ENCODE data around the gene ARID3B. TPM values are rescaled to one million over a fixed set of nuclear protein-coding genes. Genes with fewer than 3 reads are reported as not detected.

The ARID3B gene
- total and polyA plus RNA-seq, 2 experiments from 2014 or later, result 13.2 to 19.8 TPM

DNA sequence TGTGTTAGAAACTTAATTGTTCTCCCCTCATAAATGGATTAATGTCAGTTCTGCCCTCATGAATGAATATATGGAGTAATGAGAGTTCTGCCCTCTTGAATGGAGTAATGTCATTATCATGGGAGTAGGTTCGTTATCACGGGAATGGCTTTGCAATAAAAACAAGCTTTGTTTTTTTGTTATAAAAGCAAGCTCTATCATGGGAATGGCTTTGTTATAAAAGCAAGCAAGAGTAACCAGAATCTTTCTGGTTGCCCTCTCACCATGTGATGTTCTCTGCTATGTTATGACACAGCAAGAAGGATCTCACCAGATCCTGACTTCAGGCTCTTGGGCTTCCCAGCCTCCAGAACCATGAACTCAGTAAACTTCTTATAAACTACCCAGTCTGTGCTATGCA lies 41.7 kb upstream of the ARID3B start:
- Histone ChIP-seq H3K9me2 (replicated peaks; ENCODE audit: insufficient read depth) (no peaks in the 10 kb centered on the region), H3K79me2 (no peaks in the 10 kb centered on the region), H3K36me3 (replicated peaks; ENCODE audit: insufficient read depth, low read depth) (no peaks in the 10 kb centered on the region), H3K4me1 (ENCODE audit: insufficient read depth) (no peaks in the 10 kb centered on the region), H2AFZ (no peak overlapping the region), H3K4me2 (no peak overlapping the region), H3K27me3 (no peaks in the 10 kb centered on the region), H3K9me3 (ENCODE audit: low read depth) (no peaks in the 10 kb centered on the region), H4K20me1 (ENCODE audit: insufficient read depth, poor library complexity, severe bottlenecking) (no peaks in the 10 kb centered on the region), H3K4me3 (no peak overlapping the region), H3K27ac (no peak overlapping the region)
- 98% methylated on average over 2 of the region's 2 CpGs for WGBS (ENCODE audit: low lambda C conversion rate, missing lambda C conversion rate)
- DNase-seq (ENCODE audit: low spot score), result no peak
- TF ChIP-seq EZH2 (IDR thresholded peaks at IDR 0.05; ENCODE audit: borderline replicate concordance) (no peak), EZH2phosphoT487 (IDR thresholded peaks at IDR 0.05; ENCODE audit: low read depth, severe bottlenecking, unreplicated experiment) (no peak)
- TF ChIP-seq, protein P1, sequence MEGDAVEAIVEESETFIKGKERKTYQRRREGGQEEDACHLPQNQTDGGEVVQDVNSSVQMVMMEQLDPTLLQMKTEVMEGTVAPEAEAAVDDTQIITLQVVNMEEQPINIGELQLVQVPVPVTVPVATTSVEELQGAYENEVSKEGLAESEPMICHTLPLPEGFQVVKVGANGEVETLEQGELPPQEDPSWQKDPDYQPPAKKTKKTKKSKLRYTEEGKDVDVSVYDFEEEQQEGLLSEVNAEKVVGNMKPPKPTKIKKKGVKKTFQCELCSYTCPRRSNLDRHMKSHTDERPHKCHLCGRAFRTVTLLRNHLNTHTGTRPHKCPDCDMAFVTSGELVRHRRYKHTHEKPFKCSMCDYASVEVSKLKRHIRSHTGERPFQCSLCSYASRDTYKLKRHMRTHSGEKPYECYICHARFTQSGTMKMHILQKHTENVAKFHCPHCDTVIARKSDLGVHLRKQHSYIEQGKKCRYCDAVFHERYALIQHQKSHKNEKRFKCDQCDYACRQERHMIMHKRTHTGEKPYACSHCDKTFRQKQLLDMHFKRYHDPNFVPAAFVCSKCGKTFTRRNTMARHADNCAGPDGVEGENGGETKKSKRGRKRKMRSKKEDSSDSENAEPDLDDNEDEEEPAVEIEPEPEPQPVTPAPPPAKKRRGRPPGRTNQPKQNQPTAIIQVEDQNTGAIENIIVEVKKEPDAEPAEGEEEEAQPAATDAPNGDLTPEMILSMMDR (IDR thresholded peaks at IDR 0.05; ENCODE audit: poor library complexity), result no peak

DNA sequence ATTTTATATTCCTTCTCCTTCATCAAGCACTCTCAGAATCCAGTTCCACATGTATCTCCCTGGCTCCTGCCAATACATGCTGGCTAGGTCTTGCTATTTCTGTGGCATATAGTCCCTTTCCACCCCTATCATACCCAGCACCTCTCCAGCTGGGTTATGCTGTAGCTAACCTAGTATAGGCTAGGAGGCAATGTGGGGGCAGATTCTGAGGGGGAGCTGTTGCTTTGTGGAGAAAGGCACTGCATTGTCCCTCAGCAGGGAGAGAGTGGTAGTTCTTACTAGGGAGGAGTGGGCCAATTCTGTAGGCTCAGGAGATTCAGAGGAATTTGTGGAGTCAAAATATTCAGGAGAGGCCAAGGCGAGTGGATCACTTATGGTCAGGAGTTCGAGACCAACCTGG lies 40.6 kb upstream of the ARID3B start:
- TF ChIP-seq EZH2 (IDR thresholded peaks at IDR 0.05; ENCODE audit: borderline replicate concordance) (no peak), EZH2phosphoT487 (IDR thresholded peaks at IDR 0.05; ENCODE audit: low read depth, severe bottlenecking, unreplicated experiment) (no peak)
- TF ChIP-seq, protein P1 (IDR thresholded peaks at IDR 0.05; ENCODE audit: poor library complexity), result no peak
- Histone ChIP-seq H3K27me3 (no peaks in the 10 kb centered on the region), H3K36me3 (replicated peaks; ENCODE audit: insufficient read depth, low read depth) (no peaks in the 10 kb centered on the region), H3K9me2 (replicated peaks; ENCODE audit: insufficient read depth) (no peaks in the 10 kb centered on the region), H3K4me3 (no peak overlapping the region), H4K20me1 (ENCODE audit: insufficient read depth, poor library complexity, severe bottlenecking) (no peaks in the 10 kb centered on the region), H3K9me3 (ENCODE audit: low read depth) (no peaks in the 10 kb centered on the region), H2AFZ (no peak overlapping the region), H3K4me2 (no peak overlapping the region), H3K4me1 (ENCODE audit: insufficient read depth) (no peaks in the 10 kb centered on the region), H3K27ac (no peak overlapping the region), H3K79me2 (no peaks in the 10 kb centered on the region)
- WGBS (ENCODE audit: low lambda C conversion rate, missing lambda C conversion rate), result 95% methylated on average over 2 of the region's 2 CpGs
- DNase-seq (ENCODE audit: low spot score), result no peak

DNA sequence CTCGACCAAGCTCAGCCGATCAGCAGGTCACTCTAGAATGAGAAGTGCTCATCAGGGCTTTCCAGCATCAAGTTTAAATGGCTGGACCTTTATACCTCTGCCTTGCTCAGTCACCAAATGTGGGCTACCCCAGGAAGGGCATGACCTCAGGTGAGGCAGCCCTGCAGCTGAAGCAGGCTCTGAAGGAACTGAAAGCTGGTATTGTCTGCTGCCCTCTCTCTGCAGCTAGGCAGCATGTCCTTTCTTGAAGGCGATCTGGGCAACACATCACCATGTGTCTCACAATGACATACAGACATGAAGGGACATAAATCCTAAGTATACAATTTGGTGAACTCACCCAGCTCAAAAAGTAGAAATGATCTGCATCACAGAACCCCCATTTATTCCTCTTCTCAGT lies 38.7 kb upstream of the ARID3B start:
- no peaks in the 10 kb centered on the region for H3K4me1 ChIP-seq (ENCODE audit: insufficient read depth)
- WGBS (ENCODE audit: low lambda C conversion rate, missing lambda C conversion rate), result 70% methylated on average over 3 of the region's 3 CpGs
- H3K4me3 ChIP-seq, result no peak overlapping the region
- TF ChIP-seq EZH2phosphoT487 (IDR thresholded peaks at IDR 0.05; ENCODE audit: low read depth, severe bottlenecking, unreplicated experiment), result no peak
- no peak for TF ChIP-seq EZH2 (IDR thresholded peaks at IDR 0.05; ENCODE audit: borderline replicate concordance)
- TF ChIP-seq, protein P1 (IDR thresholded peaks at IDR 0.05; ENCODE audit: poor library complexity), result no peak
- H4K20me1 ChIP-seq (ENCODE audit: insufficient read depth, poor library complexity, severe bottlenecking), result no peaks in the 10 kb centered on the region
- no peaks in the 10 kb centered on the region for H3K36me3 ChIP-seq (replicated peaks; ENCODE audit: insufficient read depth, low read depth)
- no peaks in the 10 kb centered on the region for H3K9me2 ChIP-seq (replicated peaks; ENCODE audit: insufficient read depth)
- DNase-seq (ENCODE audit: low spot score), result no peak
- H3K79me2 ChIP-seq, result no peaks in the 10 kb centered on the region
- no peak overlapping the region for H3K27ac ChIP-seq
- H3K4me2 ChIP-seq, result no peak overlapping the region
- no peak overlapping the region for H2AFZ ChIP-seq
- no peaks in the 10 kb centered on the region for H3K9me3 ChIP-seq (ENCODE audit: low read depth)
- no peaks in the 10 kb centered on the region for H3K27me3 ChIP-seq

DNA sequence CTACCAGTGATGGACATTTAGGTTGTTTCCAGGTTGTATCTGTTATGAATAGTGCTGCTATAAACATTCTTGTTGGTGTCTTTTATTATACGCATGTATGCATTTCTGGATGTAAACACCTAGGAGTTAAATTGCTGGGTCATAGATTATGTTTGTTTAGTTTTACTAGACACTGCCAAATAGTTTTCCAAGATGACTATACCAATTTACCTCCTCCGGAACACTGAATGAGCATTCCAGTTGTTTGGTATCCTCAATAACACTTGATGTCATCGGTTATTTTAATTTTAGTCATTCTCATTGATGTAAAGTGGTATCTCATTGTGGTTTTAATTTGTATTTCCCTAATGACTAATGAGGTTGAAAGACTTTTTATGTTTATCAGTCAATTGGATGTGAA lies 36.6 kb upstream of the ARID3B start:
- Histone ChIP-seq H3K27ac (no peak overlapping the region), H3K9me2 (replicated peaks; ENCODE audit: insufficient read depth) (no peaks in the 10 kb centered on the region), H2AFZ (no peak overlapping the region), H3K4me2 (no peak overlapping the region), H3K79me2 (no peaks in the 10 kb centered on the region), H3K4me3 (no peak overlapping the region), H3K4me1 (ENCODE audit: insufficient read depth) (no peaks in the 10 kb centered on the region), H4K20me1 (ENCODE audit: insufficient read depth, poor library complexity, severe bottlenecking) (no peaks in the 10 kb centered on the region), H3K9me3 (ENCODE audit: low read depth) (no peaks in the 10 kb centered on the region), H3K36me3 (replicated peaks; ENCODE audit: insufficient read depth, low read depth) (no peaks in the 10 kb centered on the region), H3K27me3 (no peaks in the 10 kb centered on the region)
- 89% methylated on average over 3 of the region's 3 CpGs for WGBS (ENCODE audit: low lambda C conversion rate, missing lambda C conversion rate)
- DNase-seq (ENCODE audit: low spot score), result no peak
- TF ChIP-seq EZH2phosphoT487 (IDR thresholded peaks at IDR 0.05; ENCODE audit: low read depth, severe bottlenecking, unreplicated experiment), result no peak
- TF ChIP-seq EZH2 (IDR thresholded peaks at IDR 0.05; ENCODE audit: borderline replicate concordance), result no peak
- TF ChIP-seq, protein P1 (IDR thresholded peaks at IDR 0.05; ENCODE audit: poor library complexity), result no peak
